HepG2 (cell line): ENCODE measurements around the gene CYLD. TPM values are rescaled to one million over a fixed set of nuclear protein-coding genes. Genes with fewer than 3 reads are reported as not detected.
A peak's percentile ranks its signal among the peaks of the same experiment; 100 is the strongest.

Experiments
- ATF7 ChIP-seq, 2 experiments: fragments of 450-650 bp in 1 of 2; sonication (generic) in 1 of 2; formaldehyde crosslinking in 1 of 2; IDR thresholded peaks; 2 replicates each; pipeline versions ENCODE4 v1.4.0 to v1.6.1; 2016 to 2020; ENCODE audit warnings: antibody characterized with exemption in 1 of 2, mild to moderate bottlenecking in 1 of 2, missing genetic modification reagents in 1 of 2
- FOXA1 ChIP-seq, 2 experiments: fragments of 450-650 bp in 1 of 2; sonication (generic) in 1 of 2; formaldehyde crosslinking in 1 of 2; IDR thresholded peaks; 2 replicates each; pipeline versions ENCODE4 v1.4.0 to v1.6.1; 2016 to 2020; ENCODE audit warnings: missing genetic modification reagents in 1 of 2
- GABPB1 ChIP-seq: IDR thresholded peaks from 2 replicates; pipeline ENCODE4 v1.6.1; 2016; ENCODE audit warnings: mild to moderate bottlenecking, missing genetic modification reagents, moderate library complexity, missing compliant biosample characterization
- SRSF1 ChIP-seq: fragments of 200-400 bp; formaldehyde crosslinking; optimal IDR thresholded peaks from 2 replicates; pipeline ENCODE3; 2017; ENCODE audit warnings: mild to moderate bottlenecking, low read depth, low read length, moderate library complexity
- TAF1 ChIP-seq: sonication (generic); formaldehyde crosslinking; IDR thresholded peaks from 2 replicates; pipeline ENCODE4 v1.4.0; 2020; ENCODE audit warnings: missing genetic modification reagents
- TCF7 ChIP-seq: sonication (generic); IDR thresholded peaks from 2 replicates; pipeline ENCODE4 v1.6.1; 2016; ENCODE audit warnings: antibody characterized with exemption, low read depth
- ZBTB1 ChIP-seq: sonication (generic); formaldehyde crosslinking; IDR thresholded peaks from 2 replicates; pipeline ENCODE4 v1.4.0; 2020; ENCODE audit warnings: missing genetic modification reagents, borderline replicate concordance
- ZC3H13 ChIP-seq: sonication (generic); formaldehyde crosslinking; IDR thresholded peaks from 2 replicates; pipeline ENCODE4 v1.8.1; 2023; ENCODE audit warnings: mild to moderate bottlenecking, missing genetic modification reagents, moderate library complexity
- ZNF34 ChIP-seq: sonication (generic); formaldehyde crosslinking; IDR thresholded peaks from 2 replicates; pipeline ENCODE4 v1.4.0; 2020; ENCODE audit warnings: mild to moderate bottlenecking, missing genetic modification reagents, borderline replicate concordance
- ZNF660 ChIP-seq: sonication (generic); formaldehyde crosslinking; IDR thresholded peaks from 2 replicates; pipeline ENCODE4 v1.5.1; 2020; ENCODE audit warnings: mild to moderate bottlenecking, low read depth, missing genetic modification reagents, borderline replicate concordance
- ZNF737 ChIP-seq: sonication (generic); formaldehyde crosslinking; IDR thresholded peaks from 2 replicates; pipeline ENCODE4 v1.5.0; 2020; ENCODE audit warnings: missing genetic modification reagents, mild to moderate bottlenecking, borderline replicate concordance
- ZSCAN12 ChIP-seq: sonication (generic); formaldehyde crosslinking; IDR thresholded peaks from 2 replicates; pipeline ENCODE4 v1.9.0; 2021; ENCODE audit warnings: mild to moderate bottlenecking, missing genetic modification reagents
- ZSCAN22 ChIP-seq: sonication (generic); formaldehyde crosslinking; IDR thresholded peaks from 2 replicates; pipeline ENCODE4 v1.4.0; 2020; ENCODE audit warnings: mild to moderate bottlenecking, missing genetic modification reagents
- polyA plus RNA-seq, 8 experiments: library from polyadenylated mRNA; depleted of rRNA in 3 of 8; stranded (reverse) in 7 of 8; unstranded in 1 of 8; fragments of >200 nt; fragmentation: Illumina TruSeq in 4 of 8; extraction: Trizol in 4 of 8; gene quantifications; 2 replicates each; pipeline versions ENCODE4 v1.2.1 to v1.2.3, GENCODE V29; 2011 to 2016; ENCODE audit warnings: low read depth in 4 of 8, missing spikeins in 1 of 8, mixed read lengths in 1 of 8; ENCODE audit not compliant: insufficient read depth in 1 of 8
- total RNA-seq, 5 experiments: library from RNA; depleted of rRNA; stranded (reverse); fragments of >200 nt; fragmentation: Illumina TruSeq; extraction: Trizol; gene quantifications; 2 replicates each; pipeline ENCODE4 v1.2.3, GENCODE V29; 2016; ENCODE audit warnings: low read depth in 1 of 5
- TF ChIP-seq, protein P1 (sequence below): sonication (generic); formaldehyde crosslinking; IDR thresholded peaks from 2 replicates; pipeline ENCODE4 v1.8.0; 2023; ENCODE audit warnings: mild to moderate bottlenecking, missing genetic modification reagents
- TF ChIP-seq, protein P2 (sequence below): sonication (generic); formaldehyde crosslinking; IDR thresholded peaks from 2 replicates; pipeline ENCODE4 v1.4.0; 2020; ENCODE audit warnings: low read depth, mild to moderate bottlenecking, missing genetic modification reagents
- TF ChIP-seq, protein P3 (sequence below): sonication (generic); formaldehyde crosslinking; IDR thresholded peaks from 2 replicates; pipeline ENCODE4 v1.5.1; 2020; ENCODE audit warnings: mild to moderate bottlenecking, missing genetic modification reagents, moderate library complexity
- TF ChIP-seq, protein P4 (sequence below): sonication (generic); formaldehyde crosslinking; IDR thresholded peaks from 2 replicates; pipeline ENCODE4 v1.8.1; 2023; ENCODE audit warnings: mild to moderate bottlenecking, missing genetic modification reagents
- TF ChIP-seq, protein P5 (sequence below): IDR thresholded peaks from 2 replicates; pipeline ENCODE4 v1.6.1; 2016

Gene CYLD
- total and polyA plus RNA-seq, 2 of the 13 experiments (the other 11 are each of a cell fraction or from before 2014, with no cell fraction given): 6.1 to 11.4 TPM

DNA sequence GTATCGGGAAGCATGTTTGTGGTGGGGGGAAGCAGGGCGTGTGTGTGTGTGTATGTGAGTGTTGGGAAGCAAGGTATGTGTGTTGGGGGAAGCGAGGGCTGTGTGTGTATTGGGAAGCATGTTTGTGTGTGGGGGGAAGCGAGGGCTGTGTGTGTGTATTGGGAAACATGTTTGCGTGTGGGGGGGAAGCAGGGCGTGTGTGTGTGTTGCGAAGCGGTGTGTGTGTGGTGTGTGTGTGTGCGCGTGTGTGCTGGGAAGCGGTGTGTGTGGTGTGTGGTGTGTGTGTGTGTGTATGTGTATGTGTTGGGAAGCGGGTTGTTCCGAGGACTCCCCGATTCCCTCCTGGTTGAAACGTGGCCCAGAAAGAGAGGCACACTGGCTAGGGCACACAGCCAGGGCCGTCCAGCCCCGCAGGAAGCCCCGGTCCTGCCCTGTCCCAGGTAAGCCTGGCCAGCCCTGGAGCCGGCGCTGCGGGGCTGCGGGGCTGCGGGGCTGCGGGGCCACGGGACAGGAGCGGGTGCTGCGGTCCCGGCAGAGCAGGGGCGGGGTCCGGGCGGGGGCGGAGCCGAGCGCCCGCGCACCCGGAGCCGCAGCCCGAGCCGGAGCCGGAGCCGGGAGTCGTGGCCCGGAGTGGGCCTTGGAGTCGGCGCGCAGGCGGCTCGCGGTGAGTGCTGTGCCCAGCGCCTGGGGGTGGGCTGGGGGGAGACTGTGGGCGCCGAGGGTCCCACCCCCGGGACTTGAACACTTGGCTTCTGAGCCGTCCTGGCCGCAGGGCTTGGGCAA is 48.7 kb upstream of the CYLD start, which contains the start of gene NOD2 (continued):
- TF ChIP-seq, protein P1, sequence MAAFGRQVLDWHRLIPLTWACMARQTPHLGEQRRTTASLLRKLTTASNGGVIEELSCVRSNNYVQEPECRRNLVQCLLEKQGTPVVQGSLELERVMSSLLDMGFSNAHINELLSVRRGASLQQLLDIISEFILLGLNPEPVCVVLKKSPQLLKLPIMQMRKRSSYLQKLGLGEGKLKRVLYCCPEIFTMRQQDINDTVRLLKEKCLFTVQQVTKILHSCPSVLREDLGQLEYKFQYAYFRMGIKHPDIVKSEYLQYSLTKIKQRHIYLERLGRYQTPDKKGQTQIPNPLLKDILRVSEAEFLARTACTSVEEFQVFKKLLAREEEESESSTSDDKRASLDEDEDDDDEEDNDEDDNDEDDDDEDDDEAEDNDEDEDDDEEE: 0 out of 2 replicates have a peak, but pooled peaks have one; percentile 32
- TF ChIP-seq ZSCAN22 (no peak), ZBTB1 (CRISPR knock-in tag) (no peak), ZNF737 (CRISPR knock-in tag) (0 out of 2 replicates have a peak, but pooled peaks have one; percentile 2), TCF7 (no peak), ZSCAN12 (CRISPR knock-in tag) (no peak), TAF1 (no peak), ZNF34 (no peak), SRSF1 (peak; percentile 36), FOXA1 (IDR thresholded peaks at IDR 0.05) (no peak), FOXA1 (CRISPR knock-in tag; IDR thresholded peaks at IDR 0.05) (no peak), ATF7 (IDR thresholded peaks at IDR 0.05) (no peak), ATF7 (CRISPR knock-in tag; IDR thresholded peaks at IDR 0.05) (no peak), ZNF660 (CRISPR knock-in tag) (no peak), ZC3H13 (CRISPR knock-in tag) (no peak), GABPB1 (peak; percentile 28; the same call in 1 of the 2 replicates)
- TF ChIP-seq, protein P2, sequence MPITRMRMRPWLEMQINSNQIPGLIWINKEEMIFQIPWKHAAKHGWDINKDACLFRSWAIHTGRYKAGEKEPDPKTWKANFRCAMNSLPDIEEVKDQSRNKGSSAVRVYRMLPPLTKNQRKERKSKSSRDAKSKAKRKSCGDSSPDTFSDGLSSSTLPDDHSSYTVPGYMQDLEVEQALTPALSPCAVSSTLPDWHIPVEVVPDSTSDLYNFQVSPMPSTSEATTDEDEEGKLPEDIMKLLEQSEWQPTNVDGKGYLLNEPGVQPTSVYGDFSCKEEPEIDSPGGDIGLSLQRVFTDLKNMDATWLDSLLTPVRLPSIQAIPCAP (CRISPR knock-in tag): no peak
- TF ChIP-seq, protein P3, sequence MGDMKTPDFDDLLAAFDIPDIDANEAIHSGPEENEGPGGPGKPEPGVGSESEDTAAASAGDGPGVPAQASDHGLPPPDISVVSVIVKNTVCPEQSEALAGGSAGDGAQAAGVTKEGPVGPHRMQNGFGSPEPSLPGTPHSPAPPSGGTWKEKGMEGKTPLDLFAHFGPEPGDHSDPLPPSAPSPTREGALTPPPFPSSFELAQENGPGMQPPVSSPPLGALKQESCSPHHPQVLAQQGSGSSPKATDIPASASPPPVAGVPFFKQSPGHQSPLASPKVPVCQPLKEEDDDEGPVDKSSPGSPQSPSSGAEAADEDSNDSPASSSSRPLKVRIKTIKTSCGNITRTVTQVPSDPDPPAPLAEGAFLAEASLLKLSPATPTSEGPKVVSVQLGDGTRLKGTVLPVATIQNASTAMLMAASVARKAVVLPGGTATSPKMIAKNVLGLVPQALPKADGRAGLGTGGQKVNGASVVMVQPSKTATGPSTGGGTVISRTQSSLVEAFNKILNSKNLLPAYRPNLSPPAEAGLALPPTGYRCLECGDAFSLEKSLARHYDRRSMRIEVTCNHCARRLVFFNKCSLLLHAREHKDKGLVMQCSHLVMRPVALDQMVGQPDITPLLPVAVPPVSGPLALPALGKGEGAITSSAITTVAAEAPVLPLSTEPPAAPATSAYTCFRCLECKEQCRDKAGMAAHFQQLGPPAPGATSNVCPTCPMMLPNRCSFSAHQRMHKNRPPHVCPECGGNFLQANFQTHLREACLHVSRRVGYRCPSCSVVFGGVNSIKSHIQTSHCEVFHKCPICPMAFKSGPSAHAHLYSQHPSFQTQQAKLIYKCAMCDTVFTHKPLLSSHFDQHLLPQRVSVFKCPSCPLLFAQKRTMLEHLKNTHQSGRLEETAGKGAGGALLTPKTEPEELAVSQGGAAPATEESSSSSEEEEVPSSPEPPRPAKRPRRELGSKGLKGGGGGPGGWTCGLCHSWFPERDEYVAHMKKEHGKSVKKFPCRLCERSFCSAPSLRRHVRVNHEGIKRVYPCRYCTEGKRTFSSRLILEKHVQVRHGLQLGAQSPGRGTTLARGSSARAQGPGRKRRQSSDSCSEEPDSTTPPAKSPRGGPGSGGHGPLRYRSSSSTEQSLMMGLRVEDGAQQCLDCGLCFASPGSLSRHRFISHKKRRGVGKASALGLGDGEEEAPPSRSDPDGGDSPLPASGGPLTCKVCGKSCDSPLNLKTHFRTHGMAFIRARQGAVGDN (CRISPR knock-in tag): peak; percentile 45; the same call in 1 of the 2 replicates
- TF ChIP-seq, protein P4, sequence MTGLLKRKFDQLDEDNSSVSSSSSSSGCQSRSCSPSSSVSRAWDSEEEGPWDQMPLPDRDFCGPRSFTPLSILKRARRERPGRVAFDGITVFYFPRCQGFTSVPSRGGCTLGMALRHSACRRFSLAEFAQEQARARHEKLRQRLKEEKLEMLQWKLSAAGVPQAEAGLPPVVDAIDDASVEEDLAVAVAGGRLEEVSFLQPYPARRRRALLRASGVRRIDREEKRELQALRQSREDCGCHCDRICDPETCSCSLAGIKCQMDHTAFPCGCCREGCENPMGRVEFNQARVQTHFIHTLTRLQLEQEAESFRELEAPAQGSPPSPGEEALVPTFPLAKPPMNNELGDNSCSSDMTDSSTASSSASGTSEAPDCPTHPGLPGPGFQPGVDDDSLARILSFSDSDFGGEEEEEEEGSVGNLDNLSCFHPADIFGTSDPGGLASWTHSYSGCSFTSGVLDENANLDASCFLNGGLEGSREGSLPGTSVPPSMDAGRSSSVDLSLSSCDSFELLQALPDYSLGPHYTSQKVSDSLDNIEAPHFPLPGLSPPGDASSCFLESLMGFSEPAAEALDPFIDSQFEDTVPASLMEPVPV (CRISPR knock-in tag): no peak
- TF ChIP-seq, protein P5, sequence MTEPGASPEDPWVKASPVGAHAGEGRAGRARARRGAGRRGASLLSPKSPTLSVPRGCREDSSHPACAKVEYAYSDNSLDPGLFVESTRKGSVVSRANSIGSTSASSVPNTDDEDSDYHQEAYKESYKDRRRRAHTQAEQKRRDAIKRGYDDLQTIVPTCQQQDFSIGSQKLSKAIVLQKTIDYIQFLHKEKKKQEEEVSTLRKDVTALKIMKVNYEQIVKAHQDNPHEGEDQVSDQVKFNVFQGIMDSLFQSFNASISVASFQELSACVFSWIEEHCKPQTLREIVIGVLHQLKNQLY (CRISPR knock-in tag): no peak
